Right ventricle myocardium inferior (tissue), 1 donor: ENCODE data around the gene SNX12. TPM values are rescaled to one million over a fixed set of nuclear protein-coding genes. Genes with fewer than 3 reads are reported as not detected.

Experiments
- ATAC-seq: fragments of 200-7000 bp; cut with Tn5 transposase; one replicate; pipeline ENCODE4 v1.9.1; 2020; ENCODE audit warnings: mild to moderate bottlenecking, moderate library complexity
- DNase-seq: peaks from one replicate; pipeline ENCODE4 v3.0.0; 2021; ENCODE audit errors: missing footprints
- intact Hi-C: fragments of 100-400 bp; cut with DNase I; formaldehyde crosslinking; loops from one replicate; pipeline ENCODE4 v1.11.0; 2022
- long read RNA-seq: library from polyadenylated mRNA; unstranded; transcript quantifications from one replicate; pipeline ENCODE4 v2.0.0, GENCODE V29; 2021
- total RNA-seq: library from RNA; stranded (reverse); fragmentation: NEBNext Ultra II Directional; extraction: Animal tissue kit (Norgen Biotek cat#: 25700); gene quantifications from one replicate; pipeline ENCODE4 v1.2.1, GENCODE V29; 2021
- donor health status: DM: no; HTN: yes; CAD: no; lungs with severe emphysema.

SNX12 gene
- 49.5 TPM for total RNA-seq
- long read RNA-seq, partial matches to known transcripts = 0 of 4 reads
- long read RNA-seq, other reads (novel, unspliced or antisense) = 3 of 4 reads

GRCh38 chrX:71068044-71068918 is at the start of gene SNX12:
Gene SNX12, minus strand, starts transcription at chrX:71068334. Its CDS starts 28 bp downstream, at chrX:71068306.
- intact Hi-C loops = loop anchor here (1.0 to 2.0 kb wide), 2 partner anchors 27 to 114 kb away; partner anchors contain the start of gene FOXO4
- DNase-seq (peak; percentile 92), ATAC-seq (peak; percentile 100)

DNA sequence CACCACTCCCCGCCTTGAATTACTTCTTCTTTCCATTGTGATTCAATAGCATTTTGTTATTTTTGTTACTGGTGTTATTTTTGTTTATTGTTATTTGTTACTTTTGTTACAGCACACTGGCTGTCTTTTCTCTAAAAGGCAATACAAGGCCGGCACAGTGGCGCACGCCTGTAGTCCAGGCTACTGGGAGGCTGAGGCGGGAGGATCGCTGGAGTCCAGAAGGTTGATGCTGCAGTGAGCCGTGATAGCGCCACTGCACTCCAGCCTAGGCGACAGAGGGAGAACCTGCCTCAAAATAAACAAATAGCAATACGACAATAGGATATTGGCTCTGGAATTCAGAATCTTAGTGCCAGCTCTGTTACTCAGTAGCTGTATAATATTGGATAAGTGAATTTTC is 49.2 kb upstream of the SNX12 start:
- ATAC-seq (no peak), DNase-seq (no peak)
- intact Hi-C loops = no loop called here

DNA sequence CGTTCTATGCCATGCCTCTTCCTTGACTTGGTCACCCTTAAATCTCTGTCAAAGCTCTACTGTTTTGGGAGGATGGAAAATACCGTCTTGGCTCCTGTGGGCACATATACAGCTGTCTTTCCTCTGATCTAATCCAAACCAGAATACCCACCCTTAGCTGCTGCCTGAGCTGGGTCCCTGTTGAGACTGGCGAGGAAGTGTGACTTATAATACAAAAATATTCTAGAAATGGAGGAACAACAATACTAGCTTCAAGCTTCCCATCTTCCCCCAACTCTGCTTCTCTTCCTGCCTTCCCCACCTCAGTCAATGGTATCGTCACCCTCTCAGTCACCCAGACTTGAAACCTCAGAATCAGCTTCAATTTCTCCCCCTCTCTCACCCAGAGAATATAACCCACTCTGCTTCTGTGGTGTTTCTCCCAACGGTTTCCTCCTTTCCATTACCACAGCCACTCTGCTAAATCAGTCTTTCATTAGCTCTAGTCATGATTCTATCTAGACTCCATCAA is 43.8 kb upstream of the SNX12 start:
- intact Hi-C loops = no loop called here
- ATAC-seq (no peak), DNase-seq (no peak)

- DNase-seq (no peak), ATAC-seq (no peak)
- intact Hi-C loops = no loop called here
Measured at GRCh38 chrX:71111141-71111843, 43.2 kb upstream of the SNX12 start, which contains the start of gene IL2RG. Gene IL2RG, minus strand, starts transcription at chrX:71111577. Its CDS starts 38 bp downstream, at chrX:71111539.

DNA sequence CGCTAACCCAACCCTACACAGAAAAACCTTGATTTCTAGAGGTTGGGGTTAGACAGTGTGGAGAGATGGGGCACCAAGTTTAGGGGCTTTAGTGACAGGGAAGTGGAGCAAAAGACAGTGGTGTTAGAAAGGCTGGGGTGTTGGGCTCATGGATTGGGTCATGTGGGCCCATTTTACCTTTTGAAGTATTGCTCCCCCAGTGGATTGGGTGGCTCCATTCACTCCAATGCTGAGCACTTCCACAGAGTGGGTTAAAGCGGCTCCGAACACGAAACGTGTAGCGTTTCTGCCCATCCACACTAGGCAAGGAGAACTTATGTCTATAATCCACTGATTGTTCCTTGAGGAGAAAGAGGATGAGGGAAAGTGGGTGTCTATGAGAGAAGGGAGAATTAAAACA is 40.9 kb upstream of the SNX12 start:
- no peak for ATAC-seq
- intact Hi-C loops = no loop called here
- no peak for DNase-seq

- intact Hi-C loops = no loop called here
- DNase-seq (no peak), ATAC-seq (no peak)
Measured at GRCh38 chrX:71107762-71108360, 39.7 kb upstream of the SNX12 start.

- intact Hi-C loops = no loop called here
- no peak for DNase-seq
- no peak for ATAC-seq
Measured at GRCh38 chrX:71107245-71107644, 39.1 kb upstream of the SNX12 start.

- intact Hi-C loops = no loop called here
- no peak for ATAC-seq
- DNase-seq = no peak
Measured at GRCh38 chrX:71106427-71106826, 38.3 kb upstream of the SNX12 start, which contains the start of gene CXorf65. Gene CXorf65, minus strand, starts transcription at chrX:71106740. Its CDS starts 184 bp downstream, at chrX:71106556.

DNA sequence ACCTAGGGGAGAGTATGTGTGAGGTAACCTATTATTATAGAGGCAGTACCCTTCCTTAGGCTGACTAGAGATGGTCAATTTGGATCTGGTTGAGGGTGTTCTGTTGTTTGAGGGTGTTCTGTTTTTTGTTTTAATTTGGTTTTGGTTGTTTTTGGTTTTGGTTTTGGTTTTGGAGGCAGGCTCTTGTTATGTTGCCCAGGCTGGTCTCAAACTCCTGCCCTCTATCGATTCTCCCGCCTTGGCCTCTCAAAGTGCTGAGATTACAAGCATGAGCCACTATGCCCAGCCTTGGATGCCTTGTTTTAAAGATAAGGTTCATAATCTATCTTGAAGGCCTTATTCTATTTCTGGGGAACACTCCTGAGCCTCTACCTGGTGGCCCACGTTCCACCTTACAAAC is 37.5 kb upstream of the SNX12 start:
- ATAC-seq = no peak
- intact Hi-C loops = no loop called here
- no peak for DNase-seq

DNA sequence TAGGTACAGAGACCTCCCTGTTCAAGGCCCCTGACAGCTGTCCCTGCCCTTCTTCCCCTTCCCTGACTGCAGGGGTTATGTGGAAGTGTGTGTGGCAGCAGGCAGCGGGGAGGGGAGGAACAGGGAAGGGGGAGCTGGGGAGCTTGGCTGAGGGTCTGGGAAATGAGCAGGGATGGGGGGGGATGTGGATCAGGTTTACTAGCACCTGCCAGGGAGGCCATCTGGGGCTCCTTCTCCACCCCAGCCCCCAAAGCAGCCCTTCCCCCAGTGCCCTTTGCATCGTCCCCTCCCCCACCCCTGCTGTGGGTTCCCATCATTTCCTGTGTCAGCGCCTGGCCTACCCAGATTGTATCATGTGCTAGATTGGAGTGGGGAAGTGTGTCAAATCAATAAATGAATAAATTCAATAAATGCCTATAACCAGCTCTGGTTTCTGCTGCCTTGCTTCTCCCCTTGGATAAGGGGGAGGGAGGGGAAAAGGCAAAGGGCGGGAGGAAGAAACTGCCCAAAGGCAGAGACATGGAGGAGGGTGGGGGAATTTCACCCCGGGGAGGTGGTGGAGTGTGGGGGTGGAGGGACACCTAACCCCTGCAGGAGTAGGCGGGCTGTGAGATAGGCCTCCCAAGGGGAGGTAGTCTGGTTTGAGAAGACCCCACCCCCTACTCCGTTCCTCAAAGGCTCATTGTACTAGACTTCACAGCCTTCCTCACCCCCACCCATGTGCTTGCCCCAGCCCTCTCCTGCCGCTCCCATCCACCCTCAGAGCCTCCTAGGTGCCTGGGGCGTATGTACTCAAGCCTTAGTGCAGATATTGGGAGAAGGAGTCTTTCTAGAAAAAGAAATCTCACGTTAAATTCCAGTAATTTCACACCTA is 35.2 kb upstream of the SNX12 start:
- intact Hi-C loops = no loop called here
- DNase-seq (no peak), ATAC-seq (no peak)

DNA sequence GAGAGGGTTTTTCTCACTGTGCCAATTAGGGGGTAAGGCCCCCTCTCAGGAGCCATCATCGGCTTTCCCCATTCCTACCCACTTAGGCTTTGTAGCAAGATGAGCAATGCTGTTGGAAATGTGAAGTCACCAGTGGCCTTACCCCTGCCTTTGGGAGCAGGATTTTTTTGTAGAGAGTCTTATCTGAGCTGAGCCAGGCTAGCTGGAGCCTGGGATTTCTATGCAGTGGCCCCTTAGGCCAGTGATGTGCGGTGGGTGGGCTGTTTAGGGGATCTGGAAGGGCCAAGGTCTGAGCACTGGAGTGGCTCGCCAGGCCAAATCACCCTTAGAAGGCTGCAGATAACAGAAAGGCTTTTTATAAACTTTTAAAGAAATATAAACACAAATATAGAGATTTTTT is 34.2 kb upstream of the SNX12 start:
- no peak for ATAC-seq
- intact Hi-C loops = no loop called here
- DNase-seq = no peak

DNA sequence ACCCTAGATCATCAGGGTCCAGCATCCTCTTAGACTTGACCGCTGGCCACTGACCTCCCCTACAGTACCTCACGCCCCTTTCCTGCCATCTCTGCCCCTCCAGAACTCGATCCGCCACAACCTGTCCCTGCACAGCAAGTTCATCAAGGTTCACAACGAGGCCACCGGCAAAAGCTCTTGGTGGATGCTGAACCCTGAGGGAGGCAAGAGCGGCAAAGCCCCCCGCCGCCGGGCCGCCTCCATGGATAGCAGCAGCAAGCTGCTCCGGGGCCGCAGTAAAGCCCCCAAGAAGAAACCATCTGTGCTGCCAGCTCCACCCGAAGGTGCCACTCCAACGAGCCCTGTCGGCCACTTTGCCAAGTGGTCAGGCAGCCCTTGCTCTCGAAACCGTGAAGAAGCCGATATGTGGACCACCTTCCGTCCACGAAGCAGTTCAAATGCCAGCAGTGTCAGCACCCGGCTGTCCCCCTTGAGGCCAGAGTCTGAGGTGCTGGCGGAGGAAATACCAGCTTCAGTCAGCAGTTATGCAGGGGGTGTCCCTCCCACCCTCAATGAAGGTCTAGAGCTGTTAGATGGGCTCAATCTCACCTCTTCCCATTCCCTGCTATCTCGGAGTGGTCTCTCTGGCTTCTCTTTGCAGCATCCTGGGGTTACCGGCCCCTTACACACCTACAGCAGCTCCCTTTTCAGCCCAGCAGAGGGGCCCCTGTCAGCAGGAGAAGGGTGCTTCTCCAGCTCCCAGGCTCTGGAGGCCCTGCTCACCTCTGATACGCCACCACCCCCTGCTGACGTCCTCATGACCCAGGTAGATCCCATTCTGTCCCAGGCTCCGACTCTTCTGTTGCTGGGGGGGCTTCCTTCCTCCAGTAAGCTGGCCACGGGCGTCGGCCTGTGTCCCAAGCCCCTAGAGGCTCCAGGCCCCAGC is 32.7 kb upstream of the SNX12 start:
- intact Hi-C loops = no loop called here
- DNase-seq (no peak), ATAC-seq (no peak)

DNA sequence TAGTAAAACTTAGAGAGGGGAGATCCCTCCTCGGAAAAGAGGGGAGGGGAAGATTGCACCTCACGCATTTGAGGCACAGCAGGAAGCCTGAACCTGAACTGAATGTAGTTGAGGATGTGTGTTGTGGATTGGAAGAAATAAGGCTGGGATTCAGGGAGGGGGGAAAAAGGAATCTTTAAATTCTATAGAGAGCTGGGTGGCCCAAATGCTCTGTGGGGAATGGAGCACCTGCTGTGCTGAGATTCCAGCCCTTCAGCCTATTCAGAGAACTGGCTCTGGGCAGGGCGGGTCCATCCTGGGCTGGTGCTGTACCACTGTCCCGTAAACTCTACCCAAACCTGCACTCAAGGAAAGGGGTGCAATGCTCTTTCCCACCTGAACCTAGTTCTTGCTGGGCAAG is 31.6 kb upstream of the SNX12 start:
- no peak for DNase-seq
- intact Hi-C loops = no loop called here
- ATAC-seq = no peak

- ATAC-seq (no peak), DNase-seq (no peak)
- intact Hi-C loops = no loop called here
Measured at GRCh38 chrX:71098951-71099506, 30.9 kb upstream of the SNX12 start.

GRCh38 chrX:71098302-71098701 is 30.2 kb upstream of the SNX12 start:
- peak; percentile 71 for DNase-seq
- no peak for ATAC-seq
- intact Hi-C loops = no loop called here

DNA sequence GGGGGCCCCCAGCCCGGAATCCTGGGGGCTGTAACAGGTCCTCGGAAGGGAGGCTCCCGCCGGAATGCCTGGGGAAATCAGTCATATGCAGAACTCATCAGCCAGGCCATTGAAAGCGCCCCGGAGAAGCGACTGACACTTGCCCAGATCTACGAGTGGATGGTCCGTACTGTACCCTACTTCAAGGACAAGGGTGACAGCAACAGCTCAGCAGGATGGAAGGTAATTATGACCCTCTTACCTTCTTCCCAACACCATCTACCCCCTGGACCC is 28.6 kb upstream of the SNX12 start:
- no peak for ATAC-seq
- intact Hi-C loops = loop anchor here (2.0 kb wide), 1 partner anchor 82 kb away; no protein-coding TSS in a partner anchor
- DNase-seq = no peak
